Right cardiac atrium (tissue), 5 donors: ENCODE measurements around the gene KDSR. TPM values are rescaled to one million over a fixed set of nuclear protein-coding genes. Genes with fewer than 3 reads are reported as not detected.
A peak's percentile ranks its signal among the peaks of the same experiment; 100 is the strongest.

Experiments used
- ATAC-seq, 2 donors: fragments of 200-7000 bp; cut with Tn5 transposase; one replicate each; pipeline versions ENCODE4 v1.8.0 to v1.9.1; 2020; ENCODE audit warnings: moderate library complexity in 2 of 2, mild to moderate bottlenecking in 1 of 2
- DNase-seq, 3 donors: peaks; one replicate each; pipeline ENCODE4 v3.0.0-alpha.2; 2020
- H3K27ac ChIP-seq: one replicate; pipeline ENCODE4 v1.5.1; 2013; ENCODE audit warnings: mild to moderate bottlenecking, low read length, control low read depth, moderate library complexity
- H3K27me3 ChIP-seq: one replicate; pipeline ENCODE4 v1.6.1; 2013; ENCODE audit not compliant: control insufficient read depth, insufficient read depth
- H3K4me1 ChIP-seq: one replicate; pipeline ENCODE4 v1.6.1; 2013; ENCODE audit warnings: low read length; ENCODE audit not compliant: control insufficient read depth, insufficient read depth
- H3K4me3 ChIP-seq: one replicate; pipeline ENCODE4 v1.5.1; 2013; ENCODE audit warnings: low read length, control low read depth
- H3K9me3 ChIP-seq: one replicate; pipeline ENCODE4 v1.6.1; 2013; ENCODE audit warnings: low read length; ENCODE audit not compliant: control insufficient read depth
- WGBS: extraction: QIAGEN DNeasy Blood & Tissue Kit; methylation state at CpG from one replicate; pipeline ENCODE4 v1.1.7; 2013; 5-methylcytosine and 5-hydroxymethylcytosine counted together
- intact Hi-C, 4 donors: fragments of 100-400 bp; cut with DNase I; formaldehyde crosslinking; loops; one replicate each; pipeline versions ENCODE4 v1.11.0 to v1.14.0; 2022 to 2023
- polyA plus RNA-seq: library from polyadenylated mRNA; stranded (reverse); fragments of 200-250 nt; gene quantifications from one replicate; pipeline ENCODE4 v1.2.3, GENCODE V29; 2013
- total RNA-seq, 4 donors: library from RNA; stranded (reverse); fragmentation: NEBNext Ultra II Directional; extraction: Animal tissue kit (Norgen Biotek cat#: 25700); gene quantifications; one replicate each; pipeline ENCODE4 v1.2.1, GENCODE V29; 2021
- donor health status: healthy with polysubstance abuse.
- donor health status: DM: no; HTN: yes; CAD: no.
- donor health status: DM: no; HTN: no; CAD: no.
- donor health status: DM: no; HTN: yes; CAD: no; lungs with severe emphysema.
- donor health status: DM: yes; HTN: yes; CAD: no.

Gene KDSR
- total and polyA plus RNA-seq, 5 donors: 21.8 to 49.9 (median 48.4) TPM

- WGBS: 77% methylated on average over 3 of the region's 3 CpGs
- no peak for ATAC-seq
- DNase-seq: no peak
Measured at GRCh38 chr18:63394954-63395353, 27.9 kb upstream of the KDSR start.

GRCh38 chr18:63387861-63388260 lies 20.9 kb upstream of the KDSR start:
- ATAC-seq (no peak), DNase-seq (no peak)
- no peaks in the 10 kb centered on the region for H3K27me3 ChIP-seq
- 86% methylated on average over 4 of the region's 4 CpGs for WGBS
- H3K4me3 ChIP-seq: no peak overlapping the region
- intact Hi-C loops: no loop called here
- no peaks in the 10 kb centered on the region for H3K9me3 ChIP-seq
- no peak overlapping the region for H3K27ac ChIP-seq
- H3K4me1 ChIP-seq: no peaks in the 10 kb centered on the region

More at GRCh38 chr18:63394954-63395353, 27.9 kb upstream of the KDSR start:
- Histone ChIP-seq H3K4me1 (no peaks in the 10 kb centered on the region), H3K9me3 (no peaks in the 10 kb centered on the region), H3K4me3 (no peak overlapping the region), H3K27ac (no peak overlapping the region), H3K27me3 (no peaks in the 10 kb centered on the region)
- intact Hi-C loops: no loop called here

GRCh38 chr18:63382843-63383242 lies 15.8 kb upstream of the KDSR start:
- no peaks in the 10 kb centered on the region for H3K4me1 ChIP-seq
- no peak overlapping the region for H3K27ac ChIP-seq
- no peaks in the 10 kb centered on the region for H3K27me3 ChIP-seq
- no peak for ATAC-seq
- H3K9me3 ChIP-seq: no peaks in the 10 kb centered on the region
- WGBS: 81% methylated on average over 3 of the region's 3 CpGs
- H3K4me3 ChIP-seq: no peak overlapping the region
- intact Hi-C loops: no loop called here
- DNase-seq: no peak

- no peaks in the 10 kb centered on the region for H3K4me1 ChIP-seq
- H3K9me3 ChIP-seq: no peaks in the 10 kb centered on the region
- H3K27ac ChIP-seq: no peak overlapping the region
- H3K4me3 ChIP-seq: no peak overlapping the region
- DNase-seq (no peak), ATAC-seq (no peak)
- WGBS: 76% methylated on average over 2 of the region's 2 CpGs
- no peaks in the 10 kb centered on the region for H3K27me3 ChIP-seq
- intact Hi-C loops: no loop called here
Measured at GRCh38 chr18:63379639-63379962, 12.6 kb upstream of the KDSR start.

- Histone ChIP-seq H3K4me3 (no peak overlapping the region), H3K27ac (no peak overlapping the region), H3K4me1 (no peaks in the 10 kb centered on the region), H3K27me3 (no peaks in the 10 kb centered on the region), H3K9me3 (no peaks in the 10 kb centered on the region)
- ATAC-seq (no peak), DNase-seq (no peak)
- WGBS: 71% methylated on average over 4 of the region's 4 CpGs
- intact Hi-C loops: no loop called here
Measured at GRCh38 chr18:63378919-63379638, 12.1 kb upstream of the KDSR start.

- no peak overlapping the region for H3K27ac ChIP-seq
- ATAC-seq (no peak), DNase-seq (no peak)
- intact Hi-C loops: no loop called here
- 73% methylated on average over 2 of the region's 2 CpGs for WGBS
- no peak overlapping the region for H3K4me3 ChIP-seq
- H3K4me1 ChIP-seq: no peaks in the 10 kb centered on the region
- no peaks in the 10 kb centered on the region for H3K9me3 ChIP-seq
- H3K27me3 ChIP-seq: no peaks in the 10 kb centered on the region
Measured at GRCh38 chr18:63377275-63377980, 10.4 kb upstream of the KDSR start.

GRCh38 chr18:63376538-63376937 lies 9.5 kb upstream of the KDSR start:
- H3K4me3 ChIP-seq: no peak overlapping the region
- intact Hi-C loops: no loop called here
- no peaks in the 10 kb centered on the region for H3K4me1 ChIP-seq
- H3K27me3 ChIP-seq: no peaks in the 10 kb centered on the region
- DNase-seq: no peak
- no peak overlapping the region for H3K27ac ChIP-seq
- no peaks in the 10 kb centered on the region for H3K9me3 ChIP-seq
- no peak for ATAC-seq
- WGBS: 75% methylated on average over 2 of the region's 2 CpGs

GRCh38 chr18:63374540-63374939 lies 7.5 kb upstream of the KDSR start:
- H3K27ac ChIP-seq: no peak overlapping the region
- no peaks in the 10 kb centered on the region for H3K27me3 ChIP-seq
- ATAC-seq: no peak
- no peaks in the 10 kb centered on the region for H3K9me3 ChIP-seq
- intact Hi-C loops: no loop called here
- H3K4me3 ChIP-seq: no peak overlapping the region
- DNase-seq: no peak
- H3K4me1 ChIP-seq: no peaks in the 10 kb centered on the region
- 68% methylated on average over 1 of the region's 1 CpG for WGBS

GRCh38 chr18:63373161-63373560 lies 6.2 kb upstream of the KDSR start:
- Histone ChIP-seq H3K27me3 (no peaks in the 10 kb centered on the region), H3K9me3 (no peaks in the 10 kb centered on the region), H3K4me1 (no peaks in the 10 kb centered on the region), H3K4me3 (no peak overlapping the region), H3K27ac (no peak overlapping the region)
- no peak for DNase-seq
- intact Hi-C loops: no loop called here
- whole genome bisulfite sequencing: 88% methylated on average over 1 of the region's 1 CpG
- ATAC-seq: no peak

- 67% methylated on average over 4 of the region's 4 CpGs for WGBS
- Histone ChIP-seq H3K9me3 (no peaks in the 10 kb centered on the region), H3K27ac (no peak overlapping the region), H3K27me3 (no peaks in the 10 kb centered on the region), H3K4me1 (no peaks in the 10 kb centered on the region), H3K4me3 (no peak overlapping the region)
- DNase-seq (no peak), ATAC-seq (no peak)
- intact Hi-C loops: no loop called here
Measured at GRCh38 chr18:63368611-63369010, 1.6 kb upstream of the KDSR start.

- H3K4me1 ChIP-seq: no peaks in the 10 kb centered on the region
- intact Hi-C loops: no loop called here
- H3K4me3 ChIP-seq: peak overlapping the region; percentile 61
- H3K27me3 ChIP-seq: no peaks in the 10 kb centered on the region
- H3K9me3 ChIP-seq: no peaks in the 10 kb centered on the region
- ATAC-seq (peak; percentile 4 to 29), DNase-seq (peak; percentile 42 to 71 (median 63))
- WGBS: under 1% methylated on average over 65 of the region's 65 CpGs
- peak overlapping the region; percentile 81 for H3K27ac ChIP-seq
Measured at GRCh38 chr18:63366213-63367052, 573 bp downstream of the KDSR start.
